LHCN-M2 (cell line): ENCODE data around the gene RBBP6. TPM values are rescaled to one million over a fixed set of nuclear protein-coding genes. Genes with fewer than 3 reads are reported as not detected.

Experiments
- total RNA-seq: library from RNA; depleted of rRNA; stranded (reverse); fragments of >200 nt; gene quantifications from 2 replicates; pipeline ENCODE4 v1.2.3, GENCODE V29; 2014; rRNA removed

RBBP6 gene
- total RNA-seq, 1 experiment from 2014 or later = 26.0 TPM

Other genes with a start within 250 kb of the RBBP6 start
- 20.1 and 24.7 TPM in 2 replicates for gene TNRC6A, start 190.1 kb downstream of the RBBP6 start, total RNA-seq